Measurements from ENCODE around the gene GPC3. TPM values are rescaled to one million over a fixed set of nuclear protein-coding genes. Genes with fewer than 3 reads are reported as not detected.
"Not testable (repeated sequence)": the region's sequence is repeated elsewhere in the genome, so short reads cannot be mapped to it uniquely, and the experiment has no call there.

GPC3 gene
- total RNA-seq, 2 donors from 2014 or later, result 16.9 to 22.7 TPM

DNA sequence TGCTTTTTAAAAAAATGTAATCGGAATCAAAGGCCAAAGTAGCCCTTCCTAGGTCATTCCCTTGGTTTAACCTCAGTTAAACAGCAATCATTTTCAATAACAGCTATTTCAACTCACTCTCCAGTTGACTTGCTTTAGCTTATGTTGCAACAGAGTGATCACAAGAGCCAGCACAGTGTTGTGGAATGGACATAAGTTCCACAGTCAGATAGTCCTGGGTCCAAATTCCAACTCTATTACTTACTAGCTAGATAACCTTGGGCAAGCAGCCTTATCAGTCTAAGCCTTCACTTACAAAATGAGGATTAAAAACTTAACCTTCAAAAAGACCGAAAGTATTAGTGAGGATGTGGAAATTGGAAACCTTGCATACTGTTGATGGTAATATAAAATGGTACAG lies 9.2 kb upstream of the GPC3 start:
- Histone ChIP-seq H3K27me3 (no peaks in the 10 kb centered on the region), H3K9me3 (no peaks in the 10 kb centered on the region), H3K4me1 (no peaks in the 10 kb centered on the region), H3K4me3 (no peak overlapping the region), H3K27ac (no peak overlapping the region), H3K36me3 (replicated peaks in 1 of 2; ENCODE audit: insufficient read depth in 1 of 2, low read depth in 2 of 2) (no peaks in the 10 kb centered on the region)
- intact Hi-C loops (cut with DNase I), result no loop called here
- ATAC-seq (peak; percentile 71), DNase-seq (peak in 1 of 4 donors; percentile 23)
- 18 to 33% methylated on average over 2 of the region's 2 CpGs for WGBS, 2 donors
- no peak for TF ChIP-seq POLR2A (IDR thresholded peaks at IDR 0.05)
- TF ChIP-seq, protein P1, sequence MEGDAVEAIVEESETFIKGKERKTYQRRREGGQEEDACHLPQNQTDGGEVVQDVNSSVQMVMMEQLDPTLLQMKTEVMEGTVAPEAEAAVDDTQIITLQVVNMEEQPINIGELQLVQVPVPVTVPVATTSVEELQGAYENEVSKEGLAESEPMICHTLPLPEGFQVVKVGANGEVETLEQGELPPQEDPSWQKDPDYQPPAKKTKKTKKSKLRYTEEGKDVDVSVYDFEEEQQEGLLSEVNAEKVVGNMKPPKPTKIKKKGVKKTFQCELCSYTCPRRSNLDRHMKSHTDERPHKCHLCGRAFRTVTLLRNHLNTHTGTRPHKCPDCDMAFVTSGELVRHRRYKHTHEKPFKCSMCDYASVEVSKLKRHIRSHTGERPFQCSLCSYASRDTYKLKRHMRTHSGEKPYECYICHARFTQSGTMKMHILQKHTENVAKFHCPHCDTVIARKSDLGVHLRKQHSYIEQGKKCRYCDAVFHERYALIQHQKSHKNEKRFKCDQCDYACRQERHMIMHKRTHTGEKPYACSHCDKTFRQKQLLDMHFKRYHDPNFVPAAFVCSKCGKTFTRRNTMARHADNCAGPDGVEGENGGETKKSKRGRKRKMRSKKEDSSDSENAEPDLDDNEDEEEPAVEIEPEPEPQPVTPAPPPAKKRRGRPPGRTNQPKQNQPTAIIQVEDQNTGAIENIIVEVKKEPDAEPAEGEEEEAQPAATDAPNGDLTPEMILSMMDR (IDR thresholded peaks at IDR 0.05), result no peak

DNA sequence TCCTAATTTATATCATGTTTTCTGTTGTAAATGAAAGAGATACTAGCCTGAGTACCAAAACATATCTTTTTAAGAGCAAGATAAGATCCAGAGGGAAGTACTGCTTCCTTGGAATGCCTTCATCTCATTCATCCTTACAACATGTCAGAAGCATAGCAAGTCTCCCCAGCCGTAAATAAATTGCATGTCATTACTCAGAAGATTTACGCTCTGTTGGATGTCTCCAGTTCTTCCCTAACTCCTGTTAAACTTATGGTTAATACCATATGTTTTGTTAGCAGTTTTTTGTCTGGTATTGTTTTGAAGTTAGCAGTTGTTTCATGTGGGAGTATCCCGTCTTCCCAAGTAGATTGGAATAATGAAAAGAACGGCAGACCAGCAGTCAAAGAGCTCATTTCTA lies 7.5 kb upstream of the GPC3 start:
- Histone ChIP-seq H3K4me3 (no peak overlapping the region), H3K9me3 (no peaks in the 10 kb centered on the region), H3K27ac (no peak overlapping the region), H3K36me3 (replicated peaks in 1 of 2; ENCODE audit: insufficient read depth in 1 of 2, low read depth in 2 of 2) (no peaks in the 10 kb centered on the region), H3K4me1 (no peaks in the 10 kb centered on the region), H3K27me3 (no peaks in the 10 kb centered on the region)
- DNase-seq (no peak), ATAC-seq (no peak)
- WGBS, 2 donors, result 68 to 81% methylated on average over 4 of the region's 4 CpGs
- intact Hi-C loops (cut with DNase I), result no loop called here
- no peak for TF ChIP-seq POLR2A (IDR thresholded peaks at IDR 0.05)
- TF ChIP-seq, protein P1 (IDR thresholded peaks at IDR 0.05), result no peak

DNA sequence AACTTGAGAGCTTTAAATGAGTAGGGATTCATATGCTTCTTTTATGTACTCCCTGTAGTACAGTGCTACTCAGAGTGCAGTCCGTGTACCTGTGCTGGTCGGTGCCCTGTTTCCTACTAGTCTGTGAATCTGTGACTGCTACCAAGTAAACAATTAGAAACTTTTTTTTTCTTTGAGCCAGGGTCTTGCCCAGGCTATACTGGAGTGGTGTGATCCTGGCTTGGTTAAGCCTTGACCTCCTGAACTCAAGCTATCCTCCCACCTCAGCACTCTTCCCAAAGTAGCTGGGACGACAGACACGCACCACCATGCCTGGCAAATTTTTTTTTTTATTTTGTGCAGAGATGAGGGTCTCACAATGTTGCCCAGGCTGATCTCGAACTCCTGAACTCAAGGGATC lies 6.4 kb upstream of the GPC3 start:
- 90 to 91% methylated on average over 5 of the region's 5 CpGs for WGBS, 2 donors

DNA sequence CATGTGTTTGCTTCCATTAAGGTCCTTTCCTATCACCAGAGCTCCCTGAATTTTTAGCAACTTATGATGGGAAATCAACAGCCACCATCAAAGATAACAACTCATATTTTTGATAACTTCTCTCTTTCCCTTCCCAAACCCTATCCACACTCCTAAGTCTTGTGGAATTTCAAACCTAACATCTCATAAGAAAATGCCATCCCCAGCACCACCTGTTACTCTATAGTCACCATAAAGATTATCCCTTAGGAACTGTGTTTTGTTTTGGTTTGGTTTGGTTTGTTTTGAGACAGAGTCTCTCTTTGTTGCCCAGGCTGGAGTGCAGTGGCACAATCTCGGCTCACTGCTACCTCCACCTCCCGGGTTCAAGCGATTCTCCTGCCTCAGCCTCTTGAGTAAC lies 5.7 kb upstream of the GPC3 start:
- H3K4me3 ChIP-seq; DNase-seq; H3K27me3 ChIP-seq; ATAC-seq; H3K36me3 ChIP-seq (replicated peaks in 1 of 2; ENCODE audit: insufficient read depth in 1 of 2, low read depth in 2 of 2); H3K9me3 ChIP-seq; intact Hi-C loops (cut with DNase I); H3K4me1 ChIP-seq; H3K27ac ChIP-seq: not testable (repeated sequence)
- WGBS, 2 donors, result 90 to 92% methylated on average over 3 of the region's 3 CpGs

More for the DNA sequence above, 6.4 kb upstream of the GPC3 start:
- DNase-seq (no peak), ATAC-seq (no peak)
- Histone ChIP-seq H3K9me3 (no peaks in the 10 kb centered on the region), H3K27me3 (no peaks in the 10 kb centered on the region), H3K27ac (no peak overlapping the region), H3K4me3 (no peak overlapping the region), H3K4me1 (no peaks in the 10 kb centered on the region), H3K36me3 (replicated peaks in 1 of 2; ENCODE audit: insufficient read depth in 1 of 2, low read depth in 2 of 2) (no peaks in the 10 kb centered on the region)
- no peak for TF ChIP-seq POLR2A (IDR thresholded peaks at IDR 0.05)
- TF ChIP-seq, protein P1 (IDR thresholded peaks at IDR 0.05), result no peak
- intact Hi-C loops (cut with DNase I), result no loop called here

DNA sequence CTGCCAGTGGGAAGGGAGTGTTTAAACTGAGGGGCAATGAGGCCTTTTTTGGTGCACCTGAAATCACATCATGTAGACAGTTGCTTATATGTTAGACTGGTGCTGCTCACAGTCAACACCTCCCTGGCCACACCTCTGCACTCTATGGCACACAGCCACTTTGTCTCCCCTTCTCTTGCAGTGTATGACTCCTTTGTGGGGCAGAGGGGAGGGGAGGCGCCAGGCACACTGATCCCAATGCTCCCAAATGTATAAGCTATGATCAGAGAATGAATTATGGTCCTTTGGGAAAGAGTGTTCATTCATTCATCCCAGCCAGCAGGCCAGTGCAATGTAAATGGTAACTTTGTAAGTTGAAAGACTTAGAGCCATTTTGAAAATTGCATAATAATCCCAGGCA lies 4.6 kb upstream of the GPC3 start:
- 75 to 100% methylated on average over 1 of the region's 1 CpG for WGBS, 2 donors
- H3K36me3 ChIP-seq (replicated peaks in 1 of 2; ENCODE audit: insufficient read depth in 1 of 2, low read depth in 2 of 2), result no peaks in the 10 kb centered on the region
- no peak for ATAC-seq
- no peak for DNase-seq
- TF ChIP-seq, protein P1 (IDR thresholded peaks at IDR 0.05), result no peak
- no peak for TF ChIP-seq POLR2A (IDR thresholded peaks at IDR 0.05)
- H3K9me3 ChIP-seq, result no peaks in the 10 kb centered on the region
- no peaks in the 10 kb centered on the region for H3K27me3 ChIP-seq
- H3K4me3 ChIP-seq, result no peak overlapping the region
- intact Hi-C loops (cut with DNase I), result no loop called here
- H3K4me1 ChIP-seq, result peaks cover 3% of the 10 kb centered on the region
- H3K27ac ChIP-seq, result no peak overlapping the region
